Activated CD4-positive, alpha-beta T cell treated with anti-CD3 and anti-CD28 coated beads, Interleukin-2, amount 10 ng/mL, durations not matched to agents 7 days and 5 days (primary cell): ENCODE data around the gene TTYH3. TPM values are rescaled to one million over a fixed set of nuclear protein-coding genes. Genes with fewer than 3 reads are reported as not detected.
A peak's percentile ranks its signal among the peaks of the same experiment; 100 is the strongest.

ENCODE experiments used
- CTCF ChIA-PET: fragments of 350-600 bp; sonication (Branson Sonifier 250); formaldehyde crosslinking; loops from one replicate; lab custom pipeline; 2021; ENCODE audit warnings: antibody characterized with exemption; lab: Charles Lee
- POLR2A ChIA-PET: fragments of 350-600 bp; sonication (Branson Sonifier 250); formaldehyde crosslinking; loops from one replicate; lab custom pipeline; 2021; ENCODE audit warnings: antibody characterized with exemption; lab: Charles Lee
- DNase-seq: peaks from one replicate; pipeline ENCODE4 v3.0.0-alpha.2; 2020
- H3K27ac Mint-ChIP-seq: one replicate; pipeline ENCODE4 v1.8.0; 2021; ENCODE audit warnings: mild to moderate bottlenecking, moderate library complexity, mixed read lengths
- H3K27me3 Mint-ChIP-seq: one replicate; pipeline ENCODE4 v1.8.0; 2021; ENCODE audit warnings: mixed read lengths
- H3K36me3 Mint-ChIP-seq: one replicate; pipeline ENCODE4 v1.8.0; 2021; ENCODE audit warnings: low read depth, mixed read lengths
- H3K4me1 Mint-ChIP-seq: one replicate; pipeline ENCODE4 v1.8.0; 2021; ENCODE audit warnings: mixed read lengths
- H3K4me3 Mint-ChIP-seq: one replicate; pipeline ENCODE4 v1.8.0; 2021; ENCODE audit warnings: mild to moderate bottlenecking, moderate library complexity, mixed read lengths
- H3K9me3 Mint-ChIP-seq: one replicate; pipeline ENCODE4 v1.8.0; 2021; ENCODE audit warnings: mixed read lengths
- total RNA-seq, 2 experiments: library from RNA; stranded (reverse); gene quantifications; one replicate each; pipeline ENCODE4 v1.2.3, GENCODE V29; 2021

TTYH3 gene
- total RNA-seq, 2 experiments from 2014 or later, result 17.2 to 19.7 TPM

DNA sequence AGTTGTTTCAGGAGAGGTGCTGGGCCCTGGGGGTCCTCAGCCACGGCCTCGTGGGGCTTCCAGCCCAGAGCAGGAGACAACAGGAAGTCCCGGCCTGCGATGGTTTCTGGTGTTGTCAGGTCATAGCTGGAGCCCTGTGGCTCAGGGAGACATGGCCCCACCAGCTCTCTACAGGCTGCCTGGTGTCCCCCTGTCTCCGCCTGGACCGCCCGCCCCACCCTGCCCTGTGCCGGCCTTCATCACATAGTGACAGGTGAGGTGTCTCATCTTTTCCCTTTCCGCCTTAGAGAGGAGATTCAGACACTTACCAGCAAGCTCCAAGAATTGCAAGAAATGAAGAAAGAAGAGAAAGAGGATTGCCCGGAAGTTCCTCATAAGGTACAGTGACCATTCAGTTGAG, 37.2 kb upstream of the TTYH3 start:
- no peaks in the 10 kb centered on the region for H3K27me3 Mint-ChIP-seq
- DNase-seq, result no peak
- CTCF ChIA-PET, result interaction anchor here (1.1 to 1.4 kb wide), 2 partner anchors 9 kb away, joined by 3 read pairs; no protein-coding TSS in a partner anchor

DNA sequence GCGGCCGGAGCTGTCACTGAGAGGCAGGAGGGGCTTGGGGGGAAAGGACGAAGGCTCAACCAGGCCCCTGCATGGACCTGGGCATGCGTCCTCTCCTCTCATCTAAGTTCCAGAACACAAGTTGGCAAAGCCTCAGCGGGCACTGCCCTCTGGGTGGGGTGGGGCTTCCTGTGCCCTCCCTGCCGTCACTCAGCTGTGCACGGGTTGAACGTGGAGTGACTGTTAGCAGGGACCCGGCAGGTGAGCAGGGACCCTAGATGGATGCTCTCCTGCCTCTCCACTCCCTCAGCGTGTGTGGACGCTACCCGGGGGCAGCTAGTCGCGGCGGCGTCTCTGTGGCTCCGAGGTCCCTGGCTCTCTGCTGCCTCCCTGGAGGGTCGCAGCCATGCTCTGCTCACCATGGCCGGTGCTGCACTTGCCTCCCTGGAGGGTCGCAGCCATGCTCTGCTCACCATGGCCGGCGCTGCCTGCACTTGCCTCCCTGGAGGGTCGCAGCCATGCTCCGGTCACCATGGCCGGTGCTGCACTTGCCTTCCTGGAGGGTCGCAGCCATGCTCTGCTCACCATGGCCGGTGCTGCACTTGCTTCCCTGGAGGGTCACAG, 36.4 kb upstream of the TTYH3 start:
- no peak overlapping the region for H3K4me3 Mint-ChIP-seq
- H3K9me3 Mint-ChIP-seq, result no peaks in the 10 kb centered on the region
- H3K27ac Mint-ChIP-seq, result no peak overlapping the region
- H3K4me1 Mint-ChIP-seq, result no peaks in the 10 kb centered on the region
- H3K27me3 Mint-ChIP-seq, result no peaks in the 10 kb centered on the region
- DNase-seq, result no peak
- POLR2A ChIA-PET, result no interaction called here
- CTCF ChIA-PET, result interaction anchor here (0.6 kb wide), 1 partner anchor 247 kb away, joined by 4 read pairs; no protein-coding TSS in a partner anchor
- H3K36me3 Mint-ChIP-seq, result no peaks in the 10 kb centered on the region

More for the DNA sequence above, 37.2 kb upstream of the TTYH3 start:
- Mint-ChIP-seq H3K4me3 (no peak overlapping the region), H3K9me3 (no peaks in the 10 kb centered on the region), H3K36me3 (no peaks in the 10 kb centered on the region), H3K27ac (peak overlapping the region; percentile 21), H3K4me1 (no peaks in the 10 kb centered on the region)
- POLR2A ChIA-PET, result no interaction called here

DNA sequence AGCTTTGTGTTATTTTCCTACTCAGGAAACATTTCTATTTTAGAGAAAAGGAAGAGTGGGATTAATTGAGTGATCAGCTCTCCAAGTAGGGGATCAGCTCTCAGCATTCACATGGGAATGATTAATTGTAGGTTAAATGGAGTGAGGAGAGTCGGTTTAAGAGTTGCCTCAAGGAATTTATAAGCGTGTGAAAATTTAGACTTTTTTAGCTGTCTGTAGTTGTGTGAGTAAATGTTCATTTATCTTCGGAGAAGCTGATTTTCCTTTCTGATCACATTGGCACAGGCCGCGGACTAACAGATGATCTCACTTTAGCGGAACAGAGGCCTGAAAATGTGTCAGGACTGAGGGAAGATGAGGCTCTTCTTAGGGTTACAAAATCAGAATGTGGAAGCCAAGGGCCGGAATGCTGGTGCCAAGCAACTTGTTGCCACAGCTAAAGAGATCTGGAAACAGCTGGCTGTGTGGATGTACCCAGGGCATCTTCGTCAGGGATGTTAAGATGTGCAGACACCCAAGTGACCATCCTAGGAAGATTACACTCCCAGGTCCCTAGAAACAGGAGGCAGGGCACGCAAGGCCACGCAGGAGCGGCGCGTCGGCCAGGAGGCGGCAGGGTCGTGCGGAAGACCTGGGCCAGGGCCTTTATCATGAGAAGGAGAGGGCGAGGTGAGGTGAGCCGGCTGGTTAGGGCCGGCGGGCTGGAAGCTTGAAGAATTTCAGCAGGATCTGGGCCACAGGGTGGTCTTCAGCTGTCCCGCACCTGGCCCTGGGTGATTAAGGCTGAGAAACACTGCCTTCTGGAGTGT, 35.1 kb upstream of the TTYH3 start:
- H3K4me3 Mint-ChIP-seq, result no peak overlapping the region
- H3K9me3 Mint-ChIP-seq, result no peaks in the 10 kb centered on the region
- no peaks in the 10 kb centered on the region for H3K27me3 Mint-ChIP-seq
- no peak for DNase-seq
- no peaks in the 10 kb centered on the region for H3K4me1 Mint-ChIP-seq
- no peak overlapping the region for H3K27ac Mint-ChIP-seq
- POLR2A ChIA-PET, result no interaction called here
- CTCF ChIA-PET, result no interaction called here
- no peaks in the 10 kb centered on the region for H3K36me3 Mint-ChIP-seq

DNA sequence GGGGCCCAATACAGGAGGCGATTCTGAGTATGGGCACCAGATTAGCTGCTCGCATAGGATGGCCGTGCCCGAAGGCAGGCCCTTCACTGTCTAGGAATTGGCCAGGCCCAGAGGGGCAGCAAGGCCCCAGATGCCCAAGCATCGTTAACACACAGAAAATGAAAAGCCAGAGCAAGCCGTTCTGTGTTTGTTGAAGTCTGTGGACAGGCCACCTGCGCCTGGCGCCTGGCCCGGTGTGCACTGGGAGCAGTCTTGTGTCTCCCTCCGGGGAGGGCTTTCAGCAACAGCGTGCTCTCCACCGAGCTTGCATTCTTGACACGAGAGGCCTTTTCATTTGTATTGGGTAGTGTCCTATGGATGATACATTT, 34.5 kb upstream of the TTYH3 start:
- ChIA-PET CTCF (no interaction called here), POLR2A (no interaction called here)
- H3K27me3 Mint-ChIP-seq, result no peaks in the 10 kb centered on the region
- H3K27ac Mint-ChIP-seq, result no peak overlapping the region
- H3K4me3 Mint-ChIP-seq, result no peak overlapping the region
- H3K4me1 Mint-ChIP-seq, result peaks cover under 1% of the 10 kb centered on the region
- DNase-seq, result no peak
- no peaks in the 10 kb centered on the region for H3K36me3 Mint-ChIP-seq
- no peaks in the 10 kb centered on the region for H3K9me3 Mint-ChIP-seq

DNA sequence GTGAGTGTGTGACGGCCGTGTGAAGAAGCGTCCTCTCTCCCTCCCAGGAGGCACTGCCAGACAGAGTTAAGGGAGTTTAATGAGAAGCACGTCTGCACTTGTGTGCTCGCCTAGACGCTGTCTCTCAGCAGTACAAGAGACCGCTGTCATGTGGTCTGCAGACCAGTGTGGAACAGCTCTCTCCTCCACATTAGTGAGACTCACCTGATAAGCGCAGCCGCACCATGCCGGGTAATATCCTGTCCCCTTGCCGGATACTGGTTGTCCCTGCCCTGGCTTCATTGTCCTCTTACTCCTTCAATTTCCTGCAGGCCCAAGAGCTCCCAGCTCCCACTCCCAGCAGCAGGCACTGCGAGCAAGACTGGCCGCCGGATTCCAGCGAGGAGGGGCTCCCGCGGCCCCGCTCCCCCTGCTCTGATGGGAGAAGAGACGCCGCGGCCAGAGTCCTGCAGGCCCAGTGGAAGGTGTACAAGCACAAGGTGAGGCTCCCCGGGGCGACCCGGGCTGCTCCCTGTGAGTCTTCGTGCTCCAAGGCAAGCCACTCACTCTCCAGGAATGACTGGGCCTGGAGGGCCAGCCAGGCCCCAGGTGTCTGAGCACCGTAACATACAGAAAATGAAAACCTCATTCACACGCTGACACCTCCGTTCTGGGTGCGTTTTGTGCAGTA, 33.5 kb upstream of the TTYH3 start:
- CTCF ChIA-PET, result no interaction called here
- H3K27ac Mint-ChIP-seq, result no peak overlapping the region
- POLR2A ChIA-PET, result no interaction called here

DNA sequence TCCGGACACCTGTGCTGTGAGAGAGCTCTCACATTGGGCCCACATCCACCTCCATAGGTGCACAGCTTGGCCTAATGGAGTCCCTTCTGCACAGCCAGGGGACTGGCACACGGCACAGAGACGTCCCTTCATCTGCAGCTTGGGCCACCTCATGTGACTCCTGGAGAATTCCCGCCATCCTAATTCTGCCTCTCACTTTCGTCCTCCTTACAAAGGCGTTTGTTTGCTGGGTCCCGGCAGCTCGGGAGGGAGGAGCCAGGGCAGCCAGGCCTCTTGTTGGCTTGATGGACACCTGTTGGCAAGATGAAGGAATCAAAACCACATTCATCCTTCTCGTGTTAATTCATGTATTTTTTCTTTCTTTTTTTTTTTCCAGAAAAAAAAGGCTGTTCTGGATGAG, 30.7 kb upstream of the TTYH3 start:
- POLR2A ChIA-PET, result no interaction called here
- H3K4me3 Mint-ChIP-seq, result no peak overlapping the region
- CTCF ChIA-PET, result interaction anchor here (1.6 kb wide), 1 partner anchor 12 kb away, joined by 4 read pairs; no protein-coding TSS in a partner anchor
- no peaks in the 10 kb centered on the region for H3K27me3 Mint-ChIP-seq
- peaks cover 7% of the 10 kb centered on the region for H3K4me1 Mint-ChIP-seq
- no peaks in the 10 kb centered on the region for H3K36me3 Mint-ChIP-seq
- no peak for DNase-seq
- H3K9me3 Mint-ChIP-seq, result no peaks in the 10 kb centered on the region
- H3K27ac Mint-ChIP-seq, result no peak overlapping the region

More for the DNA sequence above, 33.5 kb upstream of the TTYH3 start:
- H3K4me3 Mint-ChIP-seq, result no peak overlapping the region
- no peaks in the 10 kb centered on the region for H3K36me3 Mint-ChIP-seq
- H3K9me3 Mint-ChIP-seq, result no peaks in the 10 kb centered on the region
- H3K4me1 Mint-ChIP-seq, result peaks cover 7% of the 10 kb centered on the region
- no peak for DNase-seq
- H3K27me3 Mint-ChIP-seq, result no peaks in the 10 kb centered on the region

DNA sequence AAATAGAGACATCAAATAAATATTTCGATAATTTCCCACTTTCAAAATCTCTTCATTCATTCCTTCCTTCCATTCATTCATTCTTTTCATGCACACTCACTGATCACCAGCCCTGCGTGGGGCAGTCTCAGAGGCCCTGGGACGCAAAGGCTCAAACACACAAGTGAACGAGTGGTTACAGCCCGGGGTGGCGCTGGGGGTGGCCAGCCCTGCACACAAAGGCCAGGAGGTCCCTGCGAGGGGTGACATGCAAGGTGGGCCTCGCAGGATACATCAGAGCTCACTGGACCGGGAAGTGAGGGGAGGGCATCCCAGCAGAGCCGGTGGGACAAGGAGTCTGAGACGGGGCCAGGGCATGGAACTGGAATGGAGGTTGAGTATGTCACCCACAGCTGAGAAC, 29.9 kb upstream of the TTYH3 start:
- Mint-ChIP-seq H3K4me3 (no peak overlapping the region), H3K27ac (no peak overlapping the region), H3K9me3 (no peaks in the 10 kb centered on the region), H3K27me3 (no peaks in the 10 kb centered on the region), H3K36me3 (no peaks in the 10 kb centered on the region), H3K4me1 (peaks cover 7% of the 10 kb centered on the region)
- no peak for DNase-seq
- ChIA-PET CTCF (interaction anchor here (0.8 to 1.6 kb wide), 3 partner anchors 9 to 12 kb away, joined by 3 to 4 read pairs (median 3); no protein-coding TSS in a partner anchor), POLR2A (no interaction called here)

DNA sequence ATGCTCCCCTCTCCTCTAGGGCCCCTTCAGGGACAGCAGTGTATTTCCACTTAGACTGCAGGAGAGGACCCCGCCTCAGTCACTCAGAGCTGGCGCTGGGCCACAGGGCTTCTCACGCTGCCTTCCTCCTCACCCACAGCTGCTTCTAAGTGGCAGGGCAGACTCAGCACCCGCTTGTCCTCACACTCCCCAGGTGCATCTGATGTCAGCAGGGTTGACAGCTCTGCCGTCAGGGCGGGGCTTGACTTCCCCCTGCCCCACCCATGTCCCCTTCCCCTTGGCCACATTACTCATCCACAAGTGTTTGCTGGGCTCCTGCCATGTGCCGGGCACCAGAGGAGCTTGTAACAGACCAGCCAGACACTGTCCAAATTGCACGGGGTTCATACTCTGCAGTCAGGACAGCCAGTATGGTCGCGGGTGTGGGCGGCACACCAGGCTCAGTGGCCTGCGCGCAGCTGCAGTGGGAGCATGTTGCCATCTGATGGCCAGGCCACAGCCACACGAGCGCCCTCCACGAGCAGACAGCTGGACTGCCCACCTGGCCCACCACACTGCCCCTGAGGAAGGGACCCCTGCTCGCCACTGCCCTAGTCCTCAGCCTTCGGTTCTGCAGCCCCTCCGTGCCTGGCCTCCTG, 29.3 kb upstream of the TTYH3 start:
- Mint-ChIP-seq H3K27ac (no peak overlapping the region), H3K4me1 (peaks cover 7% of the 10 kb centered on the region), H3K27me3 (no peaks in the 10 kb centered on the region), H3K9me3 (no peaks in the 10 kb centered on the region), H3K36me3 (no peaks in the 10 kb centered on the region), H3K4me3 (no peak overlapping the region)
- CTCF ChIA-PET, result interaction anchor here (0.8 to 1.6 kb wide), 4 partner anchors 10 to 107 kb away, joined by 3 to 4 read pairs (median 3); no protein-coding TSS in a partner anchor
- DNase-seq, result no peak
- POLR2A ChIA-PET, result no interaction called here

DNA sequence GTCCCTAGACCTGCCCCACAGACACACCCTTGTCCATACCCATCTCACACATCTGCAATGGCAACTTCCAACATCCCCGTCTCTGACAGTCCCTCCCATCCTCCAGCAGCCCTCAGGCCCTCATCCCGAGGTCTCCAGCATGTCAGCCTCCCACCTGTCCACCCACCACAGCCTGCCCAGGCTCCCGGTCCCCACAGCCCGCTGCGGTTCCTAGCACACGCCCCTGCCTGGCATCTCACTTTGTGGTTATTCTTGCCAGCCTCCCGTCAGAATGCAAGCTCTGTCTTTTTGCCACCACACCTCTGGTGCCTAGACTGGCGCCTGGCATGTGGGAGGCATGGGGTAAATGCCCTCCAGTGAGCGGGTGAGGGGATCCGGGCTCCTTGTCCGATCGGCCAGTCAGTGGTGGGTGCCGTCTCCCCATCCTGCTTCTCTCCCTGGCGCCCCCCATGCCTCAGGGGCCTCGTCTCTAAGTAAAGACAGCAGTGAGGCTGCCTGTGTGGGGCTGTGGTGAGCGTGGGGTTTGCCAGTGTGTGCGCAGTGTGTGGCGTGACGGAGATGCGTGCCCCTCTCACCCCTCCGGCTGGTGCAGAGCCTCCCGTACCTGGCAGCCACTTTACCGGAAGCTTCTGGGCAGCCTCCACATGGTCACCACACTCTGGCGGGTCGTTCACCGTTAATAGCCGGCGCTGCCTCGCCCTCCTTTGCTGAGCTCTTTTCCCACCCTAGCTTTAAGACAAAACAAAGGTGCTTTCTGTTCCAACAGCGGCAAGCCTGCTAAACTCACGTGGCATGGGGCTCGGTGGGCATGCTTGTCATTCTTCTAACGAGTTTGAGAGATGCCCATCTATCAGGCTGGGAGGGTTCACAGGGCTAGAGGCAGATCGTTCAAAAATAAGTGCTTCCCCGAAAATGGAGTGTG, 28.5 kb upstream of the TTYH3 start:
- Mint-ChIP-seq H3K36me3 (no peaks in the 10 kb centered on the region), H3K27me3 (no peaks in the 10 kb centered on the region), H3K4me3 (no peak overlapping the region), H3K27ac (no peak overlapping the region), H3K9me3 (no peaks in the 10 kb centered on the region), H3K4me1 (peaks cover 11% of the 10 kb centered on the region)
- no peak for DNase-seq
- POLR2A ChIA-PET, result interaction anchor here (0.7 kb wide), 1 partner anchor 138 kb away, joined by 3 read pairs; no protein-coding TSS in a partner anchor
- CTCF ChIA-PET, result interaction anchor here (0.6 to 1.3 kb wide), 4 partner anchors 9 to 107 kb away, joined by 3 to 4 read pairs (median 3); no protein-coding TSS in a partner anchor

DNA sequence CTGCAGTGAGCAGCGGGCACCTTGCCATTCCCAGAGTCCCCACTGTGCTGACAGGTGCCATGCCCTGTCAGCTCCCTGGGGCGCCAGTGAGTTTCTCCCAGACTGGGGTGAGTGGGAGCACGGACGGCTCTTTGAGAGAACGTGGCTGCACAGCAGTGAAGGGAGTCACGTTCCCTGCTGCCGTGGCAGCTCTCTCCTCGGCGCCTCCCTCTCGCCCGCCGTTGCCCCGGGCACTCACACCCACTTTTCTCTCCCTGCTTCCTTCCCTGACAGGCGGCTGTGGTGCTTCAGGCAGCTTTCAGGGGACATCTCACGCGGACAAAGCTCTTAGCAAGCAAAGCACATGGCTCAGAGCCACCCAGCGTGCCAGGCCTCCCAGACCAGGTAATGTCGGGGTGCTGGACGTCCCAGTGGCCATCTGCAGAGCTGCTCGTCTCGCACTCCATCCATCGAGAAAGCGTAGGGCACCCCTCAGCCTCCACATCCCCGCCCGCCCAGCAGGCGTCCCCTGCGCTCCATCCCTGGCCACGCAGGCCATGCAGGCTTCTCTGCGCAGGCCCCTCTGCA, 27.1 kb upstream of the TTYH3 start:
- ChIA-PET POLR2A (no interaction called here), CTCF (interaction anchor here (1.0 to 1.3 kb wide), 2 partner anchors 10 to 14 kb away, joined by 3 read pairs; no protein-coding TSS in a partner anchor)
- H3K36me3 Mint-ChIP-seq, result no peaks in the 10 kb centered on the region

More for the DNA sequence above, 27.1 kb upstream of the TTYH3 start:
- Mint-ChIP-seq H3K27ac (no peak overlapping the region), H3K9me3 (no peaks in the 10 kb centered on the region), H3K4me3 (no peak overlapping the region), H3K4me1 (peaks cover 16% of the 10 kb centered on the region), H3K27me3 (no peaks in the 10 kb centered on the region)
- DNase-seq, result no peak
